GM23338 (cell line): Measurements from ENCODE around the gene CLDN7. TPM values are rescaled to one million over a fixed set of nuclear protein-coding genes. Genes with fewer than 3 reads are reported as not detected.

ENCODE experiments used
- ATAC-seq: fragments of 200-7000 bp; cut with Tn5 transposase; 3 replicates; pipeline ENCODE4 v1.9.1; 2020
- DNase-seq: peaks from one replicate; pipeline ENCODE4 v3.0.0-alpha.2; 2015; ENCODE audit warnings: low spot score
- H2AFZ ChIP-seq: fragments of 200-600 bp; sonication (generic); 2 replicates; pipeline ENCODE4 v1.8.0; 2016; ENCODE audit warnings: antibody characterized with exemption, mild to moderate bottlenecking, moderate library complexity
- H3F3A ChIP-seq: fragments of 200-600 bp; sonication (generic); replicated peaks from 2 replicates; pipeline ENCODE4 v1.8.0; 2017; ENCODE audit warnings: antibody characterized with exemption, mixed run types, low read depth
- H3K27ac ChIP-seq: fragments of 200-600 bp; sonication (generic); 2 replicates; pipeline ENCODE4 v1.6.1; 2016; ENCODE audit warnings: low read depth
- H3K27me3 ChIP-seq: fragments of 200-600 bp; sonication (generic); 2 replicates; pipeline ENCODE4 v1.8.0; 2016; ENCODE audit warnings: mild to moderate bottlenecking, mixed run types, moderate library complexity; ENCODE audit not compliant: insufficient read depth
- H3K36me3 ChIP-seq: fragments of 200-600 bp; sonication (generic); 2 replicates; pipeline ENCODE4 v1.8.0; 2016; ENCODE audit warnings: mild to moderate bottlenecking; ENCODE audit not compliant: insufficient read depth
- H3K4me1 ChIP-seq: fragments of 200-600 bp; sonication (generic); 2 replicates; pipeline ENCODE4 v1.8.0; 2016; ENCODE audit warnings: mild to moderate bottlenecking, moderate library complexity; ENCODE audit not compliant: insufficient read depth
- H3K4me2 ChIP-seq: fragments of 200-600 bp; sonication (generic); 2 replicates; pipeline ENCODE4 v1.7.1; 2017; ENCODE audit warnings: mixed run types
- H3K4me3 ChIP-seq: fragments of 200-600 bp; sonication (generic); 2 replicates; pipeline ENCODE4 v1.6.1; 2016; ENCODE audit warnings: mixed run types
- H3K79me2 ChIP-seq: fragments of 200-600 bp; sonication (generic); replicated peaks from 2 replicates; pipeline ENCODE4 v1.8.0; 2017; ENCODE audit warnings: mild to moderate bottlenecking; ENCODE audit not compliant: insufficient read depth
- H3K9me2 ChIP-seq: fragments of 200-600 bp; sonication (generic); 2 replicates; pipeline ENCODE4 v1.8.0; 2017; ENCODE audit not compliant: insufficient read depth
- H4K20me1 ChIP-seq: fragments of 200-600 bp; sonication (generic); replicated peaks from 2 replicates; pipeline ENCODE4 v1.8.0; 2017; ENCODE audit warnings: mild to moderate bottlenecking; ENCODE audit not compliant: insufficient read depth
- H3K27ac Mint-ChIP-seq: 2 replicates; pipeline ENCODE4 v1.8.0; 2020; ENCODE audit warnings: inconsistent platforms, mild to moderate bottlenecking, moderate library complexity, mixed read lengths
- H3K27me3 Mint-ChIP-seq: 3 replicates; pipeline ENCODE4 v1.8.0; 2022; ENCODE audit warnings: low read depth, mild to moderate bottlenecking, moderate library complexity, mixed read lengths, inconsistent platforms; ENCODE audit not compliant: insufficient read depth, poor library complexity
- H3K36me3 Mint-ChIP-seq: 3 replicates; pipeline ENCODE4 v1.8.0; 2021; ENCODE audit warnings: low read depth, mild to moderate bottlenecking, inconsistent platforms, moderate library complexity, mixed read lengths
- H3K4me1 Mint-ChIP-seq: 3 replicates; pipeline ENCODE4 v1.8.0; 2020; ENCODE audit warnings: mild to moderate bottlenecking, inconsistent platforms, mixed read lengths
- H3K4me3 Mint-ChIP-seq: 3 replicates; pipeline ENCODE4 v1.8.0; 2021; ENCODE audit warnings: moderate library complexity, mild to moderate bottlenecking, inconsistent platforms, mixed read lengths
- H3K9me3 Mint-ChIP-seq: 3 replicates; pipeline ENCODE4 v1.8.0; 2020; ENCODE audit warnings: moderate library complexity, mild to moderate bottlenecking, inconsistent platforms, mixed read lengths
- CREB1 ChIP-seq: fragments of 250-450 bp; sonication (Bioruptor Pico); IDR thresholded peaks from 2 replicates; pipeline ENCODE4 v1.5.0; 2020; ENCODE audit warnings: low read depth, mild to moderate bottlenecking, moderate library complexity
- CTCF ChIP-seq, 2 experiments: fragments of 200-600 bp in 1 of 2; sonication (generic) in 1 of 2; conservative IDR thresholded peaks; 2 replicates each; pipeline versions ENCODE4 v1.5.1 to v1.6.1; 2016 to 2017; ENCODE audit warnings: antibody characterized with exemption in 2 of 2, low read depth in 2 of 2, mild to moderate bottlenecking in 2 of 2, moderate library complexity in 1 of 2
- ETS1 ChIP-seq: IDR thresholded peaks from 2 replicates; pipeline ENCODE4 v1.6.1; 2016; ENCODE audit warnings: antibody characterized with exemption
- EZH2phosphoT487 ChIP-seq: fragments of 200-600 bp; sonication (generic); IDR thresholded peaks from one replicate; pipeline ENCODE4 v1.8.1; 2018; ENCODE audit warnings: antibody characterized with exemption; ENCODE audit not compliant: unreplicated experiment
- JUNB ChIP-seq: IDR thresholded peaks from one replicate; pipeline ENCODE4 v1.6.1; 2016; ENCODE audit warnings: antibody characterized with exemption; ENCODE audit not compliant: unreplicated experiment
- NANOG ChIP-seq: IDR thresholded peaks from 2 replicates; pipeline ENCODE4 v1.6.1; 2016; ENCODE audit warnings: antibody characterized with exemption, borderline replicate concordance
- STAT1 ChIP-seq: IDR thresholded peaks from one replicate; pipeline ENCODE4 v1.6.1; 2016; ENCODE audit warnings: antibody characterized with exemption; ENCODE audit not compliant: unreplicated experiment
- ZNF331 ChIP-seq: fragments of 250-450 bp; sonication (Bioruptor Pico); IDR thresholded peaks from 2 replicates; pipeline ENCODE4 v1.5.0; 2020; ENCODE audit warnings: low read depth, mild to moderate bottlenecking, moderate library complexity
- ZNF462 ChIP-seq: fragments of 250-450 bp; sonication (Bioruptor Pico); IDR thresholded peaks from 2 replicates; pipeline ENCODE4 v1.5.0; 2020; ENCODE audit warnings: mild to moderate bottlenecking, moderate library complexity
- polyA plus RNA-seq: library from polyadenylated mRNA; unstranded; fragments of >200 nt; fragmentation: Nextera tagmentation; extraction: Ambion mirVana; gene quantifications from 2 replicates; pipeline ENCODE4 v1.2.1, GENCODE V29; 2016
- total RNA-seq: library from RNA; depleted of rRNA; stranded (reverse); fragments of >200 nt; shearing (Covaris generic); gene quantifications from 2 replicates; pipeline ENCODE4 v1.2.3, GENCODE V29; 2014

Gene CLDN7
- total and polyA plus RNA-seq, 2 experiments from 2014 or later = 50.7 to 111 TPM

- TF ChIP-seq EZH2phosphoT487 (no peak), ZNF462 (CRISPR knock-in tag) (no peak), ETS1 (no peak)
Measured at GRCh38 chr17:7260151-7260550, 2.1 kb downstream of the CLDN7 start (continued).

GRCh38 chr17:7259555-7259889 lies 2.8 kb downstream of the CLDN7 start:
- no peak overlapping the region for H2AFZ ChIP-seq
- peaks cover 20% of the 10 kb centered on the region; the same call in 1 of the 2 replicates for H4K20me1 ChIP-seq
- H3K4me3 Mint-ChIP-seq = peak overlapping the region; percentile 91; the same call in 1 of the 3 replicates
- H3K27me3 ChIP-seq = no peaks in the 10 kb centered on the region
- peaks cover 33% of the 10 kb centered on the region for H3K27me3 Mint-ChIP-seq
- ATAC-seq (no peak), DNase-seq (no peak)
- H3K9me2 ChIP-seq = no peaks in the 10 kb centered on the region
- peaks cover 26% of the 10 kb centered on the region for H3F3A ChIP-seq
- no peaks in the 10 kb centered on the region; the same call in 2 of the 3 replicates for H3K9me3 Mint-ChIP-seq
- no peak overlapping the region for H3K4me2 ChIP-seq
- peaks cover 25% of the 10 kb centered on the region for H3K4me1 Mint-ChIP-seq
- H3K27ac Mint-ChIP-seq = peak overlapping the region; percentile 67
- H3K36me3 Mint-ChIP-seq = peaks cover 57% of the 10 kb centered on the region
- H3K4me1 ChIP-seq = peaks cover 9% of the 10 kb centered on the region
- peaks cover 27% of the 10 kb centered on the region for H3K79me2 ChIP-seq
- no peak overlapping the region for H3K4me3 ChIP-seq
- H3K27ac ChIP-seq = peak overlapping the region; percentile 66
- H3K36me3 ChIP-seq = peaks cover 23% of the 10 kb centered on the region
- no peak for TF ChIP-seq ETS1
- no peak for TF ChIP-seq EZH2phosphoT487
- no peak for TF ChIP-seq CTCF (conservative IDR thresholded peaks at IDR 0.05; ENCODE audit: low read depth in 2 of 2)
- no peak for TF ChIP-seq NANOG
- TF ChIP-seq STAT1 = no peak
- no peak for TF ChIP-seq JUNB
- TF ChIP-seq ZNF331 (CRISPR knock-in tag) = no peak
- TF ChIP-seq CREB1 (CRISPR knock-in tag) = no peak
